Ishikawa (cell line): ENCODE data around the gene GATA1.

Experiments
- CEBPB ChIP-seq: IDR thresholded peaks from 2 replicates; pipeline ENCODE4 v1.6.1; 2012
- CREB1 ChIP-seq: IDR thresholded peaks from 2 replicates; pipeline ENCODE4 v1.6.1; 2012; ENCODE audit warnings: low read depth
- EGR1 ChIP-seq: IDR thresholded peaks from 2 replicates; pipeline ENCODE4 v1.6.1; 2012
- EP300 ChIP-seq: IDR thresholded peaks from 2 replicates; pipeline ENCODE4 v1.6.1; 2012; ENCODE audit warnings: borderline replicate concordance
- FOXM1 ChIP-seq: IDR thresholded peaks from 2 replicates; pipeline ENCODE4 v1.6.1; 2012; ENCODE audit warnings: low read depth, borderline replicate concordance
- MAX ChIP-seq: IDR thresholded peaks from 2 replicates; pipeline ENCODE4 v1.6.1; 2012
- NFIC ChIP-seq: IDR thresholded peaks from 2 replicates; pipeline ENCODE4 v1.6.1; 2012
- RAD21 ChIP-seq: IDR thresholded peaks from 2 replicates; pipeline ENCODE4 v1.6.1; 2012; ENCODE audit warnings: low read depth
- REST ChIP-seq: IDR thresholded peaks from 2 replicates; pipeline ENCODE4 v1.6.1; 2012; ENCODE audit warnings: low read depth, mild to moderate bottlenecking
- TAF1 ChIP-seq: IDR thresholded peaks from 2 replicates; pipeline ENCODE4 v1.6.1; 2012; ENCODE audit warnings: low read depth, mild to moderate bottlenecking
- TCF12 ChIP-seq: IDR thresholded peaks from 2 replicates; pipeline ENCODE4 v1.6.1; 2012; ENCODE audit warnings: low read depth
- TEAD4 ChIP-seq: IDR thresholded peaks from 2 replicates; pipeline ENCODE4 v1.6.1; 2012
- USF1 ChIP-seq: IDR thresholded peaks from 2 replicates; pipeline ENCODE4 v1.6.1; 2012
- YY1 ChIP-seq: IDR thresholded peaks from 2 replicates; pipeline ENCODE4 v1.6.1; 2012; ENCODE audit warnings: low read depth
- ZBTB7A ChIP-seq: IDR thresholded peaks from 2 replicates; pipeline ENCODE4 v1.6.1; 2012; ENCODE audit warnings: low read depth

The GATA1 gene

GRCh38 chrX:48781705-48782104 is 4.7 kb upstream of the GATA1 start:
- TF ChIP-seq TEAD4 (no peak), ZBTB7A (no peak), CEBPB (no peak), EGR1 (no peak), TCF12 (no peak), YY1 (no peak), CREB1 (no peak), TAF1 (no peak), MAX (no peak), FOXM1 (no peak), EP300 (no peak), NFIC (no peak), USF1 (no peak), RAD21 (no peak), REST (no peak)

- TF ChIP-seq MAX: no peak
- TF ChIP-seq RAD21: no peak
- TF ChIP-seq TAF1: no peak
- TF ChIP-seq CEBPB: no peak
- no peak for TF ChIP-seq USF1
Measured at GRCh38 chrX:48782216-48782615, 4.2 kb upstream of the GATA1 start.

GRCh38 chrX:48782795-48783194 is 3.6 kb upstream of the GATA1 start:
- TF ChIP-seq RAD21: no peak
- no peak for TF ChIP-seq CEBPB
- TF ChIP-seq FOXM1: no peak
- no peak for TF ChIP-seq USF1
- TF ChIP-seq MAX: no peak
- no peak for TF ChIP-seq CREB1

- no peak for TF ChIP-seq EP300
- no peak for TF ChIP-seq TEAD4
- no peak for TF ChIP-seq TCF12
- TF ChIP-seq YY1: no peak
- TF ChIP-seq ZBTB7A: no peak
- no peak for TF ChIP-seq MAX
- TF ChIP-seq TAF1: no peak
- TF ChIP-seq EGR1: no peak
- no peak for TF ChIP-seq RAD21
Measured at GRCh38 chrX:48784726-48785125, 1.7 kb upstream of the GATA1 start.

GRCh38 chrX:48785186-48785539 is 1.2 kb upstream of the GATA1 start:
- TF ChIP-seq CREB1 (no peak), RAD21 (no peak), REST (no peak), MAX (no peak)

GRCh38 chrX:48785540-48786214 is 713 bp upstream of the GATA1 start:
- TF ChIP-seq EP300 (no peak), RAD21 (no peak), NFIC (no peak), TEAD4 (no peak), FOXM1 (no peak), YY1 (no peak), TAF1 (no peak), EGR1 (no peak), CREB1 (no peak), REST (no peak), TCF12 (no peak), ZBTB7A (no peak), USF1 (no peak), CEBPB (no peak), MAX (no peak)
